Testis (tissue), 2 donors: ENCODE results near the gene CCSER1.

ENCODE experiments used
- CTCF ChIP-seq, 3 experiments: fragments of 450-650 bp in 2 of 3; fragments of 200-600 bp in 1 of 3; sonication (generic) in 1 of 3; IDR thresholded peaks; one replicate each; pipeline ENCODE4 v1.5.1; 2016 to 2019; ENCODE audit warnings: antibody characterized with exemption in 3 of 3, mild to moderate bottlenecking in 2 of 3, moderate library complexity in 1 of 3
- POLR2A ChIP-seq: fragments of 450-650 bp; IDR thresholded peaks from one replicate; pipeline ENCODE4 v1.6.1; 2017; ENCODE audit warnings: antibody characterized with exemption, mild to moderate bottlenecking, moderate library complexity

GRCh38 chr4:91325495-91325894, 1198.3 kb downstream of the CCSER1 start:
- TF ChIP-seq CTCF (IDR thresholded peaks at IDR 0.05) (no peak), POLR2A (no peak)
